Activated CD8-positive, alpha-beta T cell treated with anti-CD3 and anti-CD28 coated beads for 36 hours (primary cell): ENCODE measurements around the gene CELF6. TPM values are rescaled to one million over a fixed set of nuclear protein-coding genes. Genes with fewer than 3 reads are reported as not detected.

Source experiments
- ATAC-seq: fragments of 200-7000 bp; cut with Tn5 transposase; one replicate; pipeline ENCODE4 v1.10.0; 2021; ENCODE audit warnings: mild to moderate bottlenecking, moderate library complexity
- CTCF ChIA-PET: fragments of 350-600 bp; sonication (Branson Sonifier 250); formaldehyde crosslinking; loops from one replicate; lab custom pipeline; 2021; ENCODE audit warnings: antibody characterized with exemption; lab: Charles Lee
- POLR2A ChIA-PET: fragments of 350-600 bp; sonication (Branson Sonifier 250); formaldehyde crosslinking; loops from one replicate; lab custom pipeline; 2021; ENCODE audit warnings: antibody characterized with exemption; lab: Charles Lee
- DNase-seq: peaks from one replicate; pipeline ENCODE4 v3.0.0-alpha.2; 2020
- H3K27ac Mint-ChIP-seq: one replicate; pipeline ENCODE4 v1.8.0; 2021; ENCODE audit warnings: mild to moderate bottlenecking, mixed read lengths
- H3K27me3 Mint-ChIP-seq: one replicate; pipeline ENCODE4 v1.8.0; 2021; ENCODE audit warnings: mixed read lengths
- H3K36me3 Mint-ChIP-seq: one replicate; pipeline ENCODE4 v1.8.0; 2021; ENCODE audit warnings: low read depth, mixed read lengths
- H3K4me1 Mint-ChIP-seq: one replicate; pipeline ENCODE4 v1.8.0; 2021; ENCODE audit warnings: low read depth, mixed read lengths
- H3K4me3 Mint-ChIP-seq: one replicate; pipeline ENCODE4 v1.8.0; 2021; ENCODE audit warnings: mild to moderate bottlenecking, moderate library complexity, mixed read lengths
- H3K9me3 Mint-ChIP-seq: one replicate; pipeline ENCODE4 v1.8.0; 2021; ENCODE audit warnings: mixed read lengths
- CTCF ChIP-seq: fragments of 200-600 bp; IDR thresholded peaks from one replicate; pipeline ENCODE4 v1.8.0; 2022; ENCODE audit warnings: antibody characterized with exemption, mild to moderate bottlenecking
- intact Hi-C: fragments of 100-400 bp; cut with micrococcal nuclease; formaldehyde crosslinking; loops from one replicate; pipeline ENCODE4 v1.10.0; 2022
- total RNA-seq, 2 experiments: library from RNA; stranded (reverse); gene quantifications; one replicate each; pipeline ENCODE4 v1.2.3, GENCODE V29; 2021

The CELF6 gene
- total RNA-seq, 2 experiments from 2014 or later = 0.18 to 0.20 TPM

GRCh38 chr15:72345280-72345679 lies 25.3 kb upstream of the CELF6 start:
- H3K27me3 Mint-ChIP-seq = no peaks in the 10 kb centered on the region
- no peaks in the 10 kb centered on the region for H3K4me1 Mint-ChIP-seq
- ATAC-seq = no peak
- ChIA-PET POLR2A (interaction anchor here (1.5 kb wide), 1 partner anchor 130 kb away, joined by 3 read pairs; no protein-coding TSS in a partner anchor), CTCF (no interaction called here)
- no peaks in the 10 kb centered on the region for H3K9me3 Mint-ChIP-seq
- H3K36me3 Mint-ChIP-seq = peaks cover 16% of the 10 kb centered on the region
- H3K4me3 Mint-ChIP-seq = no peak overlapping the region
- no peak overlapping the region for H3K27ac Mint-ChIP-seq
- DNase-seq = no peak
- no peak for TF ChIP-seq CTCF
- intact Hi-C loops = no loop called here

GRCh38 chr15:72344602-72345001 lies 24.6 kb upstream of the CELF6 start:
- ATAC-seq (no peak), DNase-seq (no peak)
- ChIA-PET POLR2A (no interaction called here), CTCF (no interaction called here)
- H3K27ac Mint-ChIP-seq = no peak overlapping the region
- H3K27me3 Mint-ChIP-seq = no peaks in the 10 kb centered on the region
- H3K4me3 Mint-ChIP-seq = no peak overlapping the region
- intact Hi-C loops = no loop called here
- H3K4me1 Mint-ChIP-seq = no peaks in the 10 kb centered on the region
- no peak for TF ChIP-seq CTCF
- peaks cover 16% of the 10 kb centered on the region for H3K36me3 Mint-ChIP-seq
- no peaks in the 10 kb centered on the region for H3K9me3 Mint-ChIP-seq

- intact Hi-C loops = no loop called here
- ATAC-seq = peak; percentile 39
- DNase-seq = peak; percentile 62
- H3K36me3 Mint-ChIP-seq = peaks cover 10% of the 10 kb centered on the region
- no peaks in the 10 kb centered on the region for H3K9me3 Mint-ChIP-seq
- no peak overlapping the region for H3K4me3 Mint-ChIP-seq
- CTCF ChIA-PET = interaction anchor here (1.3 kb wide), 1 partner anchor 258 kb away, joined by 3 read pairs; no protein-coding TSS in a partner anchor
- H3K4me1 Mint-ChIP-seq = no peaks in the 10 kb centered on the region
- TF ChIP-seq CTCF = peak; percentile 49
- H3K27me3 Mint-ChIP-seq = no peaks in the 10 kb centered on the region
- no peak overlapping the region for H3K27ac Mint-ChIP-seq
- POLR2A ChIA-PET = interaction anchor here (0.6 kb wide), 1 partner anchor 73 kb away, joined by 3 read pairs; no protein-coding TSS in a partner anchor
These were observed 22.4 kb upstream of the CELF6 start for GRCh38 chr15:72342385-72342784.

DNA sequence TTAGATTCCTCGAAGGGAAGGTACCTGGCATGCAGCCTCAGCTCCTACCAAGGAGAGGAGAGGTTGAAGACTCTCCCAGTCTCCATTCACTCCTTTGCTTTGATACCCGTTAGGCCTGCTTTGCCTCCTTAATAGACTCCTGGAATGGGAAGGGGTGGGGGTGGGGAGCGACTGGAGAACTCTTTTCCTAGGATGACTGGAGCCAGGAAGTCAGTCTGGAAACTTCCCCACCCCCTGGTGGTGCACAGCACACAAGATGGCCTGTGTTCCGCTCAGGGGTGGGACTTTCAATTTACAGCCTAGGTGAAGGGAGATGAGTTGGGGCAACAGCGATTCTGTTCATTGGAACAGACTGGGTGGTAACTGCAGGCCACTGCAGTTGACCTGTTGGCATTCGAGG lies 21.4 kb upstream of the CELF6 start:
- CTCF ChIA-PET = interaction anchor here (1.3 kb wide), 1 partner anchor 259 kb away, joined by 3 read pairs; no protein-coding TSS in a partner anchor

More for the DNA sequence above, 21.4 kb upstream of the CELF6 start:
- H3K4me3 Mint-ChIP-seq = no peak overlapping the region
- ATAC-seq = no peak
- DNase-seq = no peak
- intact Hi-C loops = no loop called here
- TF ChIP-seq CTCF = no peak
- H3K9me3 Mint-ChIP-seq = no peaks in the 10 kb centered on the region
- H3K27me3 Mint-ChIP-seq = no peaks in the 10 kb centered on the region
- H3K4me1 Mint-ChIP-seq = no peaks in the 10 kb centered on the region
- POLR2A ChIA-PET = no interaction called here
- H3K27ac Mint-ChIP-seq = no peak overlapping the region
- H3K36me3 Mint-ChIP-seq = peaks cover 6% of the 10 kb centered on the region
